ENCODE data around the gene MPRIP.

Gene MPRIP

GRCh38 chr17:17060930-17061329, 18.7 kb downstream of the MPRIP start:
- Mint-ChIP-seq H3K4me1 (ENCODE audit: low read depth) (peaks cover 42% of the 10 kb centered on the region), H3K27ac (no peak overlapping the region), H3K36me3 (peaks cover 3% of the 10 kb centered on the region), H3K27me3 (no peaks in the 10 kb centered on the region), H3K9me3 (ENCODE audit: low read depth) (no peaks in the 10 kb centered on the region), H3K4me3 (no peak overlapping the region)

- Mint-ChIP-seq H3K4me1 (ENCODE audit: low read depth) (peaks cover 48% of the 10 kb centered on the region), H3K9me3 (ENCODE audit: low read depth) (no peaks in the 10 kb centered on the region), H3K27me3 (no peaks in the 10 kb centered on the region), H3K4me3 (no peak overlapping the region), H3K36me3 (peaks cover 3% of the 10 kb centered on the region), H3K27ac (no peak overlapping the region)
These were observed 19.3 kb downstream of the MPRIP start for GRCh38 chr17:17061516-17061915.

GRCh38 chr17:17062356-17062755, 20.1 kb downstream of the MPRIP start:
- Mint-ChIP-seq H3K36me3 (peaks cover 3% of the 10 kb centered on the region), H3K4me1 (ENCODE audit: low read depth) (peaks cover 54% of the 10 kb centered on the region), H3K27ac (peak overlapping the region; percentile 11), H3K4me3 (no peak overlapping the region), H3K27me3 (no peaks in the 10 kb centered on the region), H3K9me3 (ENCODE audit: low read depth) (no peaks in the 10 kb centered on the region)

GRCh38 chr17:17062866-17063265, 20.6 kb downstream of the MPRIP start:
- H3K36me3 Mint-ChIP-seq, result peaks cover 3% of the 10 kb centered on the region
- peak overlapping the region; percentile 15 for H3K4me3 Mint-ChIP-seq
- no peaks in the 10 kb centered on the region for H3K27me3 Mint-ChIP-seq
- no peaks in the 10 kb centered on the region for H3K9me3 Mint-ChIP-seq (ENCODE audit: low read depth)
- H3K27ac Mint-ChIP-seq, result peak overlapping the region; percentile 11
- peaks cover 56% of the 10 kb centered on the region for H3K4me1 Mint-ChIP-seq (ENCODE audit: low read depth)

- H3K36me3 Mint-ChIP-seq, result peaks cover 3% of the 10 kb centered on the region
- H3K27ac Mint-ChIP-seq, result no peak overlapping the region
- H3K27me3 Mint-ChIP-seq, result no peaks in the 10 kb centered on the region
- peaks cover 56% of the 10 kb centered on the region for H3K4me1 Mint-ChIP-seq (ENCODE audit: low read depth)
- no peaks in the 10 kb centered on the region for H3K9me3 Mint-ChIP-seq (ENCODE audit: low read depth)
- H3K4me3 Mint-ChIP-seq, result peak overlapping the region; percentile 38
These were observed 21.4 kb downstream of the MPRIP start for GRCh38 chr17:17063546-17064122.

GRCh38 chr17:17064322-17064721, 22.1 kb downstream of the MPRIP start:
- Mint-ChIP-seq H3K27ac (peak overlapping the region; percentile 17), H3K36me3 (peaks cover 3% of the 10 kb centered on the region), H3K27me3 (no peaks in the 10 kb centered on the region), H3K4me3 (no peak overlapping the region), H3K4me1 (ENCODE audit: low read depth) (peaks cover 61% of the 10 kb centered on the region), H3K9me3 (ENCODE audit: low read depth) (no peaks in the 10 kb centered on the region)

- Mint-ChIP-seq H3K36me3 (peaks cover 10% of the 10 kb centered on the region), H3K27ac (no peak overlapping the region), H3K4me3 (no peak overlapping the region), H3K9me3 (ENCODE audit: low read depth) (no peaks in the 10 kb centered on the region), H3K27me3 (no peaks in the 10 kb centered on the region), H3K4me1 (ENCODE audit: low read depth) (peaks cover 67% of the 10 kb centered on the region)
These were observed 23.8 kb downstream of the MPRIP start for GRCh38 chr17:17066021-17066420.

GRCh38 chr17:17067257-17067656, 25.0 kb downstream of the MPRIP start:
- Mint-ChIP-seq H3K36me3 (peaks cover 10% of the 10 kb centered on the region), H3K4me3 (no peak overlapping the region), H3K27me3 (no peaks in the 10 kb centered on the region), H3K27ac (no peak overlapping the region), H3K4me1 (ENCODE audit: low read depth) (peaks cover 72% of the 10 kb centered on the region), H3K9me3 (ENCODE audit: low read depth) (no peaks in the 10 kb centered on the region)

GRCh38 chr17:17069849-17070248, 27.6 kb downstream of the MPRIP start:
- H3K4me1 Mint-ChIP-seq (ENCODE audit: low read depth), result peaks cover 73% of the 10 kb centered on the region
- H3K4me3 Mint-ChIP-seq, result no peak overlapping the region
- no peaks in the 10 kb centered on the region for H3K27me3 Mint-ChIP-seq
- H3K9me3 Mint-ChIP-seq (ENCODE audit: low read depth), result no peaks in the 10 kb centered on the region
- peaks cover 7% of the 10 kb centered on the region for H3K36me3 Mint-ChIP-seq
- no peak overlapping the region for H3K27ac Mint-ChIP-seq

- peaks cover 7% of the 10 kb centered on the region for H3K36me3 Mint-ChIP-seq
- no peak overlapping the region for H3K27ac Mint-ChIP-seq
- no peak overlapping the region for H3K4me3 Mint-ChIP-seq
- H3K9me3 Mint-ChIP-seq (ENCODE audit: low read depth), result no peaks in the 10 kb centered on the region
- H3K4me1 Mint-ChIP-seq (ENCODE audit: low read depth), result peaks cover 72% of the 10 kb centered on the region
- no peaks in the 10 kb centered on the region for H3K27me3 Mint-ChIP-seq
These were observed 28.7 kb downstream of the MPRIP start for GRCh38 chr17:17070931-17071330.

- H3K27ac Mint-ChIP-seq, result no peak overlapping the region
These were observed 29.5 kb downstream of the MPRIP start for GRCh38 chr17:17071531-17072360.

GRCh38 chr17:17072546-17072945, 30.3 kb downstream of the MPRIP start:
- Mint-ChIP-seq H3K4me3 (peak overlapping the region; percentile 40), H3K27me3 (no peaks in the 10 kb centered on the region), H3K27ac (no peak overlapping the region), H3K4me1 (ENCODE audit: low read depth) (peaks cover 61% of the 10 kb centered on the region), H3K9me3 (ENCODE audit: low read depth) (no peaks in the 10 kb centered on the region), H3K36me3 (peaks cover 7% of the 10 kb centered on the region)

More at GRCh38 chr17:17071531-17072360, 29.5 kb downstream of the MPRIP start:
- Mint-ChIP-seq H3K9me3 (ENCODE audit: low read depth) (no peaks in the 10 kb centered on the region), H3K4me3 (no peak overlapping the region), H3K36me3 (peaks cover 7% of the 10 kb centered on the region), H3K27me3 (no peaks in the 10 kb centered on the region), H3K4me1 (ENCODE audit: low read depth) (peaks cover 68% of the 10 kb centered on the region)

GRCh38 chr17:17073030-17073564, 30.8 kb downstream of the MPRIP start:
- Mint-ChIP-seq H3K36me3 (peaks cover 7% of the 10 kb centered on the region), H3K27me3 (no peaks in the 10 kb centered on the region), H3K4me1 (ENCODE audit: low read depth) (peaks cover 60% of the 10 kb centered on the region), H3K27ac (peak overlapping the region; percentile 50), H3K9me3 (ENCODE audit: low read depth) (no peaks in the 10 kb centered on the region), H3K4me3 (no peak overlapping the region)

GRCh38 chr17:17073581-17074403, 31.5 kb downstream of the MPRIP start:
- Mint-ChIP-seq H3K9me3 (ENCODE audit: low read depth) (no peaks in the 10 kb centered on the region), H3K4me1 (ENCODE audit: low read depth) (peaks cover 58% of the 10 kb centered on the region), H3K27ac (no peak overlapping the region), H3K27me3 (no peaks in the 10 kb centered on the region), H3K4me3 (no peak overlapping the region), H3K36me3 (peaks cover 7% of the 10 kb centered on the region)

All from activated naive CD8-positive, alpha-beta T cell (primary cell).